ENCODE measurements around the gene SH3RF3. TPM values are rescaled to one million over a fixed set of nuclear protein-coding genes. Genes with fewer than 3 reads are reported as not detected.

SH3RF3 gene
- total and polyA plus RNA-seq, 10 of the 15 experiments (the other 5 are each of a cell fraction or from before 2014, with no cell fraction given), result 0.08 to 8.8 (median 2.3) TPM

GRCh38 chr2:109203246-109204011 lies 74.4 kb downstream of the SH3RF3 start:
- Histone ChIP-seq H3K9ac (ENCODE audit: control insufficient read depth, insufficient read depth, low read length) (no peak overlapping the region), H3K27ac (ENCODE audit: control insufficient read depth, insufficient read depth) (no peak overlapping the region), H3K4me1 (ENCODE audit: control insufficient read depth, insufficient read depth, low read length) (no peaks in the 10 kb centered on the region), H4K20me1 (ENCODE audit: control insufficient read depth, insufficient read depth) (no peaks in the 10 kb centered on the region), H3K4me2 (ENCODE audit: control insufficient read depth, insufficient read depth) (no peak overlapping the region), H3K79me2 (ENCODE audit: control insufficient read depth, insufficient read depth, low read length) (no peaks in the 10 kb centered on the region), H3K4me3 (no peak overlapping the region), H2AFZ (ENCODE audit: control insufficient read depth, low read depth, low read length) (no peak overlapping the region), H3K9me3 (replicated peaks; ENCODE audit: control insufficient read depth, insufficient read depth, low read length) (no peaks in the 10 kb centered on the region), H3K36me3 (ENCODE audit: control insufficient read depth in 2 of 2, insufficient read depth in 2 of 2, low read length in 1 of 2) (no peaks in the 10 kb centered on the region), H3K27me3 (replicated peaks in 1 of 2; ENCODE audit: control insufficient read depth in 2 of 2, insufficient read depth in 2 of 2, low read length in 1 of 2) (no peaks in the 10 kb centered on the region)
- ATAC-seq (no peak), DNase-seq (ENCODE audit: low read depth, low spot score) (no peak), FAIRE-seq (no peak)
- ChIA-PET SMC1A (ENCODE audit: uncharacterized antibody, unreplicated experiment) (no interaction called here), RAD21 (ENCODE audit: unreplicated experiment) (no interaction called here), CTCF (interaction anchor here (0.9 to 1.5 kb wide), 2 partner anchors 9 to 66 kb away, joined by 3 read pairs; no protein-coding TSS in a partner anchor), POLR2A (interaction anchor here (0.5 kb wide), 1 partner anchor 410 kb away, joined by 7 read pairs; the partner anchor contains the start of genes SEPTIN10 and SOWAHC)
- in situ Hi-C loops (cut with MboI), result no loop called here
- no TSS peak for BruUV-seq (replicated peaks)
- TF ChIP-seq IKZF2 (IDR thresholded peaks at IDR 0.05), result no peak
- TF ChIP-seq RFX5 (IDR thresholded peaks at IDR 0.05; ENCODE audit: low read depth, low read length), result no peak
- no peak for TF ChIP-seq STAT3 (IDR thresholded peaks at IDR 0.05; ENCODE audit: low read depth, low read length)
- no peak for TF ChIP-seq ZNF207 (IDR thresholded peaks at IDR 0.05; ENCODE audit: borderline replicate concordance)
- TF ChIP-seq FOXM1 (IDR thresholded peaks at IDR 0.05; ENCODE audit: low read depth, low read length), result no peak
- TF ChIP-seq HSF1 (IDR thresholded peaks at IDR 0.05; ENCODE audit: low read depth, low read length), result no peak
- intact Hi-C loops (cut with micrococcal nuclease; ENCODE audit: unreplicated experiment), result no loop called here
- 73% methylated on average over 22 of the region's 22 CpGs for WGBS (ENCODE audit: insufficient coverage, insufficient replicate concordance, low lambda C conversion rate, missing lambda C conversion rate)

All from GM12878 (cell line).